DMS 273 treated with DMSO at 0.1 percent for 48 hours (cell line): Measurements from ENCODE around the gene C9orf72.
"Not testable (repeated sequence)": the region's sequence is repeated elsewhere in the genome, so short reads cannot be mapped to it uniquely, and the experiment has no call there.

Source experiments
- DNase-seq: peaks from one replicate; lab custom pipeline; 2025; lab: John Stamatoyannopoulos, UW

The C9orf72 gene

GRCh38 chr9:27514551-27514950 lies 58.7 kb downstream of the C9orf72 start:
- no peak for DNase-seq

- no peak for DNase-seq
Measured at GRCh38 chr9:27511771-27512170, 61.5 kb downstream of the C9orf72 start.

DNA sequence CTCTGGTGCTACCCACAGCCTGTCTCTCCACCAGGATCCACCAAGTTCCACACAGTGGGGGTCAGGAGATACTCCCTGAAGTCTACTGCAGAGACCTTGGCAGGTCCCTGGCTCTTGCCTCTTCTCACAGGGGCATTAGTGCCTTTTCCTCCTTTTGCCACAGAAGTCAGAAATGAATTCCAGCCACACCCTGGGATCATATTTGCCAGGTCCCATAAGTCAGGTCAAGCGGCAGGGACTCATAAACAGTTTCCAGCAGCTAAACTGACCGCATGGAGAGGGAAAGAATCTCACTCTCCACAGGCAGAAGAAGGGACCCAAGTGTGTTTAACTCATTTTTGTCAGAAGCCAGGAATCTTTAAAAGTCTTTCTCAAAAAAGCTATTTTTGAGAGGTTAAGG lies 62.5 kb downstream of the C9orf72 start:
- DNase-seq, result no peak

DNA sequence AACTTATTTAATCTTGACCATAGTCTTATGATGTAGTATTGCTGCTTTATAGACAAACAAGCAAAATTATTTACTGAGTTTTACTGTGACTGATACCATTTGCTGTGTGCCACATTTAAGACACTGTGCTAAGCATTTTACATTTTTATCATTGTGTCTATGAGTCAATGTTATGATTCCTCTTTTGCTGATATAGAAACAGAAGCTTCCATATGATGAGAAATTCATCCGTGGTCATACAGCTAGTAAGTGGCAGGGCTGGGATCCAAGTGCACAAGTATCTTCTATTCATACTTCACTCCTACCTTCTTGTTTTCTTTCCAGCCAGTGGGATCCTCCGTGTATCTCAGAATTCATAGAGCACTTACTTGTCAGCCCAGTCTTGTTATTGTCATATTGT lies 66.3 kb downstream of the C9orf72 start:
- DNase-seq, result no peak

- no peak for DNase-seq
Measured at GRCh38 chr9:27505744-27506161, 67.5 kb downstream of the C9orf72 start.

DNA sequence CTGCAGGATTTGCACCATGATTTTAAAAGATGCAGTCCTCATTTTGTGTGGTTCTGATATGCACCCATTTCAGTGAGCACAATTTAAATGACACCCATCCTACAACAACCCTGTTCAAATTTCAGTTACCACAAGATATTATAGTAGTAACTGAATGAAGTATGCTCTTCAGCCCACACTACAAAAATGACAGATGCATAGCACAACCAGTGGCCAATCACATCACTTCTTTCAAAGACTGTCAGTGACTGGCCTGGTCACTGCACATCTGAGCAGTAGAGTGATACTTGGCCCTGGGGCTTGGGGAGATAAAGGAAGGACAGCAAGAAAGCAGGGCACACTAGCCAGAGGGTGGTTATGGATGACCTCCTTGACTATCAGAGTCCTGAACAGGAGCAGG lies 69.0 kb downstream of the C9orf72 start:
- no peak for DNase-seq

GRCh38 chr9:27503623-27504022 lies 69.7 kb downstream of the C9orf72 start:
- no peak for DNase-seq

GRCh38 chr9:27500902-27501301 lies 72.4 kb downstream of the C9orf72 start:
- not testable (repeated sequence) for DNase-seq

GRCh38 chr9:27499451-27499850 lies 73.8 kb downstream of the C9orf72 start:
- DNase-seq, result no peak

DNA sequence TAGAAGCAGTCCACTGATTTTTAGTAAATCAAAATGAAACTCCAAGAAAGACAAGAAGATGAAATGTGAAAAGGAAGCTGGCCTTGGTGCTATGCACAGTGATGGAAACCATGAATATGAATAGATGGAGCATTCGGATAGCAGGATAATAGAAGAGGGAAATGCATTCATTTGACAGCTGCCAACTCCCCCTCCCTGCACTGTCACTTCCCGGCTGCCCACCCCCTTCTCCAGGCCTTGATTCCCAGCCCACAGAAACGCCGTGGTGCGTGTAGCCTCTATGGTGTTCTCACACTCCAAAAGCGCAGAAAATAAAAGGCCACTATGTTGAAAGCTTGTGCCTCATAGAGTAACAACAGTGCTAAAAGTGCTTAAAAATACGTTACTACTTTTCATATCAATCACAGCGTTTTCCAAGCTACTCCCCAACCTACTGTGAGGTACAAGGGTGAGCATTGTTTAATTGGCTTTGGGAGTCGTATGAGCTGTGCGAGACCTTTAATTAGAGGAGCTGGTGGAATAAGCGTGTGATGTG lies 75.3 kb downstream of the C9orf72 start:
- DNase-seq, result no peak
